Measurements from ENCODE around the gene MCTP1.

- TF ChIP-seq, protein P1, sequence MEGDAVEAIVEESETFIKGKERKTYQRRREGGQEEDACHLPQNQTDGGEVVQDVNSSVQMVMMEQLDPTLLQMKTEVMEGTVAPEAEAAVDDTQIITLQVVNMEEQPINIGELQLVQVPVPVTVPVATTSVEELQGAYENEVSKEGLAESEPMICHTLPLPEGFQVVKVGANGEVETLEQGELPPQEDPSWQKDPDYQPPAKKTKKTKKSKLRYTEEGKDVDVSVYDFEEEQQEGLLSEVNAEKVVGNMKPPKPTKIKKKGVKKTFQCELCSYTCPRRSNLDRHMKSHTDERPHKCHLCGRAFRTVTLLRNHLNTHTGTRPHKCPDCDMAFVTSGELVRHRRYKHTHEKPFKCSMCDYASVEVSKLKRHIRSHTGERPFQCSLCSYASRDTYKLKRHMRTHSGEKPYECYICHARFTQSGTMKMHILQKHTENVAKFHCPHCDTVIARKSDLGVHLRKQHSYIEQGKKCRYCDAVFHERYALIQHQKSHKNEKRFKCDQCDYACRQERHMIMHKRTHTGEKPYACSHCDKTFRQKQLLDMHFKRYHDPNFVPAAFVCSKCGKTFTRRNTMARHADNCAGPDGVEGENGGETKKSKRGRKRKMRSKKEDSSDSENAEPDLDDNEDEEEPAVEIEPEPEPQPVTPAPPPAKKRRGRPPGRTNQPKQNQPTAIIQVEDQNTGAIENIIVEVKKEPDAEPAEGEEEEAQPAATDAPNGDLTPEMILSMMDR (IDR thresholded peaks at IDR 0.05): no peak
- no peak for TF ChIP-seq ZFX (IDR thresholded peaks at IDR 0.05; ENCODE audit: borderline replicate concordance)
Measured at GRCh38 chr5:95080030-95080429, 204.9 kb downstream of the MCTP1 start.
